ENCODE data around the gene COL15A1.

GRCh38 chr9:99054581-99054980 is 110.9 kb downstream of the COL15A1 start:
- TF ChIP-seq POLR2AphosphoS5 (IDR thresholded peaks at IDR 0.05; ENCODE audit: insufficient read depth in 1 of 2, low read depth in 1 of 2) (no peak), CTCF (IDR thresholded peaks at IDR 0.05) (no peak)
